Trophoblast cell (in vitro differentiated cells and primary cell): ENCODE results near the gene AEBP2.
"Not testable (repeated sequence)": the region's sequence is repeated elsewhere in the genome, so short reads cannot be mapped to it uniquely, and the experiment has no call there.

Experiments used
- DNase-seq, 2 donors: peaks; one replicate each; pipeline ENCODE4 v3.0.0-alpha.2; 2016
- H2AFZ ChIP-seq: 2 replicates; pipeline ENCODE4 v1.6.1; 2013; ENCODE audit warnings: low read length, moderate library complexity, mild to moderate bottlenecking; ENCODE audit not compliant: insufficient read depth, poor library complexity
- H2AK5ac ChIP-seq: 2 replicates; pipeline ENCODE4 v1.6.1; 2013; ENCODE audit warnings: mild to moderate bottlenecking, low read length
- H2BK120ac ChIP-seq: 2 replicates; pipeline ENCODE4 v1.6.1; 2013; ENCODE audit warnings: low read length, mild to moderate bottlenecking, moderate library complexity; ENCODE audit not compliant: insufficient read depth, poor library complexity
- H2BK12ac ChIP-seq: 2 replicates; pipeline ENCODE4 v1.6.1; 2013; ENCODE audit warnings: mild to moderate bottlenecking, low read length, moderate library complexity
- H2BK5ac ChIP-seq: 2 replicates; pipeline ENCODE4 v1.6.1; 2013; ENCODE audit warnings: low read length, low read depth, moderate library complexity, mild to moderate bottlenecking; ENCODE audit not compliant: poor library complexity
- H3K14ac ChIP-seq: 2 replicates; pipeline ENCODE4 v1.6.1; 2013; ENCODE audit warnings: mild to moderate bottlenecking, low read length
- H3K18ac ChIP-seq: 2 replicates; pipeline ENCODE4 v1.6.1; 2013; ENCODE audit warnings: mild to moderate bottlenecking, low read length
- H3K23ac ChIP-seq: 2 replicates; pipeline ENCODE4 v1.6.1; 2013; ENCODE audit warnings: low read length
- H3K27ac ChIP-seq: 2 replicates; pipeline ENCODE4 v1.5.1; 2013; ENCODE audit warnings: low read depth, mild to moderate bottlenecking, inconsistent platforms, low read length, moderate library complexity
- H3K27me3 ChIP-seq: 2 replicates; pipeline ENCODE4 v1.6.1; 2013; ENCODE audit warnings: inconsistent platforms, mild to moderate bottlenecking, low read length, moderate library complexity; ENCODE audit not compliant: insufficient read depth
- H3K36me3 ChIP-seq, 2 experiments: 1 replicate in 1 of 2; 2 replicates in 1 of 2; pipeline ENCODE4 v1.6.1; 2013; ENCODE audit warnings: low read length in 2 of 2, mild to moderate bottlenecking in 2 of 2, moderate library complexity in 1 of 2; ENCODE audit not compliant: insufficient read depth in 2 of 2, control insufficient read depth in 1 of 2
- H3K4ac ChIP-seq: 2 replicates; pipeline ENCODE4 v1.6.1; 2013; ENCODE audit warnings: low read depth, mild to moderate bottlenecking, low read length, moderate library complexity
- H3K4me1 ChIP-seq, 2 experiments: 1 replicate in 1 of 2; 2 replicates in 1 of 2; pipeline ENCODE4 v1.6.1; 2013; ENCODE audit warnings: low read length in 2 of 2, mild to moderate bottlenecking in 2 of 2, moderate library complexity in 1 of 2; ENCODE audit not compliant: insufficient read depth in 2 of 2, control insufficient read depth in 1 of 2
- H3K4me2 ChIP-seq: 2 replicates; pipeline ENCODE4 v1.6.1; 2013; ENCODE audit warnings: inconsistent platforms, mild to moderate bottlenecking, low read length, moderate library complexity
- H3K4me3 ChIP-seq: 2 replicates; pipeline ENCODE4 v1.5.1; 2013; ENCODE audit warnings: mild to moderate bottlenecking, low read depth, low read length, inconsistent platforms
- H3K79me1 ChIP-seq: one replicate; pipeline ENCODE4 v1.6.1; 2013; ENCODE audit warnings: low read length
- H3K79me2 ChIP-seq: 2 replicates; pipeline ENCODE4 v1.6.1; 2013; ENCODE audit warnings: low read length, mild to moderate bottlenecking; ENCODE audit not compliant: control insufficient read depth, insufficient read depth, poor library complexity
- H3K9ac ChIP-seq: 2 replicates; pipeline ENCODE4 v1.6.1; 2013; ENCODE audit warnings: mild to moderate bottlenecking, low read length
- H3K9me3 ChIP-seq: 2 replicates; pipeline ENCODE4 v1.6.1; 2013; ENCODE audit warnings: low read depth, mild to moderate bottlenecking, control low read depth, inconsistent platforms, low read length; ENCODE audit not compliant: insufficient read depth
- H4K12ac ChIP-seq: 2 replicates; pipeline ENCODE4 v1.6.1; 2013; ENCODE audit warnings: low read depth, mild to moderate bottlenecking, low read length, moderate library complexity
- H4K8ac ChIP-seq: 2 replicates; pipeline ENCODE4 v1.6.1; 2013; ENCODE audit warnings: low read depth, mild to moderate bottlenecking, low read length, moderate library complexity
- H4K91ac ChIP-seq: one replicate; pipeline ENCODE4 v1.6.1; 2013; ENCODE audit warnings: low read depth, mild to moderate bottlenecking, low read length, moderate library complexity
- WGBS: extraction: QIAGEN DNeasy Blood & Tissue Kit; methylation state at CpG from one replicate; pipeline ENCODE4 v1.1.7; 2013; ENCODE audit warnings: missing lambda C conversion rate; ENCODE audit not compliant: insufficient read length, insufficient coverage; ENCODE audit errors: extremely low coverage; 5-methylcytosine and 5-hydroxymethylcytosine counted together

The AEBP2 gene

GRCh38 chr12:19464192-19464580 lies 24.9 kb downstream of the AEBP2 start:
- Histone ChIP-seq H4K8ac (no peak overlapping the region), H3K27me3 (no peaks in the 10 kb centered on the region), H3K79me1 (no peaks in the 10 kb centered on the region), H3K9me3 (no peaks in the 10 kb centered on the region), H4K12ac (no peak overlapping the region), H2AK5ac (no peak overlapping the region), H3K4me1 (no peaks in the 10 kb centered on the region), H2BK120ac (no peak overlapping the region), H3K79me2 (no peaks in the 10 kb centered on the region), H3K23ac (no peak overlapping the region), H3K27ac (no peak overlapping the region), H3K4ac (no peak overlapping the region), H2AFZ (no peak overlapping the region), H4K91ac (no peak overlapping the region), H3K14ac (no peak overlapping the region), H2BK5ac (no peak overlapping the region), H3K4me2 (no peak overlapping the region), H3K36me3 (peaks cover 15 to 16% of the 10 kb centered on the region in 2 experiments), H3K18ac (no peak overlapping the region), H3K9ac (no peak overlapping the region), H2BK12ac (no peak overlapping the region), H3K4me3 (no peak overlapping the region)
- DNase-seq = no peak

- Histone ChIP-seq H3K27ac (no peak overlapping the region), H4K12ac (no peak overlapping the region)
These were observed 26.4 kb downstream of the AEBP2 start for GRCh38 chr12:19465711-19466110.

GRCh38 chr12:19474147-19474546 lies 34.9 kb downstream of the AEBP2 start:
- Histone ChIP-seq H3K79me2 (no peaks in the 10 kb centered on the region), H3K36me3 (peaks cover 16 to 18% of the 10 kb centered on the region in 2 experiments), H2BK5ac (no peak overlapping the region), H3K4ac (no peak overlapping the region), H3K27me3 (no peaks in the 10 kb centered on the region), H3K9ac (no peak overlapping the region), H4K12ac (no peak overlapping the region), H3K27ac (no peak overlapping the region), H3K79me1 (no peaks in the 10 kb centered on the region), H4K8ac (no peak overlapping the region), H3K4me1 (no peaks in the 10 kb centered on the region), H3K18ac (no peak overlapping the region), H2AK5ac (no peak overlapping the region), H2BK120ac (no peak overlapping the region), H3K9me3 (no peaks in the 10 kb centered on the region), H3K4me2 (no peak overlapping the region), H2AFZ (no peak overlapping the region), H2BK12ac (no peak overlapping the region), H3K4me3 (no peak overlapping the region), H4K91ac (no peak overlapping the region), H3K23ac (no peak overlapping the region), H3K14ac (no peak overlapping the region)
- DNase-seq = no peak

More at GRCh38 chr12:19465711-19466110, 26.4 kb downstream of the AEBP2 start:
- peaks cover 18 to 19% of the 10 kb centered on the region in 2 experiments for H3K36me3 ChIP-seq
- H4K8ac ChIP-seq = no peak overlapping the region
- no peak overlapping the region for H2BK5ac ChIP-seq
- no peak overlapping the region for H3K23ac ChIP-seq
- DNase-seq = no peak
- H2BK12ac ChIP-seq = no peak overlapping the region
- H2BK120ac ChIP-seq = no peak overlapping the region
- no peak overlapping the region for H3K18ac ChIP-seq
- no peaks in the 10 kb centered on the region for H3K27me3 ChIP-seq
- no peaks in the 10 kb centered on the region for H3K79me2 ChIP-seq
- no peak overlapping the region for H3K14ac ChIP-seq
- H2AFZ ChIP-seq = no peak overlapping the region
- H3K9me3 ChIP-seq = no peaks in the 10 kb centered on the region
- no peak overlapping the region for H3K4me3 ChIP-seq
- no CpG with 5 or more reads among the region's 6 CpGs for WGBS
- H4K91ac ChIP-seq = no peak overlapping the region
- H3K4me2 ChIP-seq = no peak overlapping the region
- no peak overlapping the region for H2AK5ac ChIP-seq
- H3K9ac ChIP-seq = no peak overlapping the region
- no peaks in the 10 kb centered on the region for H3K79me1 ChIP-seq
- H3K4me1 ChIP-seq = no peaks in the 10 kb centered on the region
- H3K4ac ChIP-seq = no peak overlapping the region

GRCh38 chr12:19475884-19476505 lies 36.7 kb downstream of the AEBP2 start:
- not testable (repeated sequence) for H2AK5ac ChIP-seq, H4K8ac ChIP-seq, H3K9me3 ChIP-seq, H3K9ac ChIP-seq, H3K23ac ChIP-seq, H2AFZ ChIP-seq, H3K18ac ChIP-seq, H3K4me2 ChIP-seq, H3K79me2 ChIP-seq, H3K14ac ChIP-seq, H3K4me3 ChIP-seq, H2BK12ac ChIP-seq, H4K91ac ChIP-seq, H3K4me1 ChIP-seq, H3K27me3 ChIP-seq, H3K79me1 ChIP-seq, DNase-seq, H4K12ac ChIP-seq, H3K27ac ChIP-seq, H3K4ac ChIP-seq, H2BK120ac ChIP-seq, H2BK5ac ChIP-seq
- H3K36me3 ChIP-seq = peaks cover 13 to 15% of the 10 kb centered on the region in 2 experiments
- no CpG with 5 or more reads among the region's 4 CpGs for WGBS
